NCI-H146 treated with DMSO at 0.1 percent for 48 hours (cell line): ENCODE measurements around the gene TRIM43B.
"Not testable (repeated sequence)": the region's sequence is repeated elsewhere in the genome, so short reads cannot be mapped to it uniquely, and the experiment has no call there.

Experiments used
- DNase-seq: peaks from one replicate; lab custom pipeline; 2025; ENCODE audit not compliant: unreplicated experiment; lab: John Stamatoyannopoulos, UW

Gene TRIM43B

DNA sequence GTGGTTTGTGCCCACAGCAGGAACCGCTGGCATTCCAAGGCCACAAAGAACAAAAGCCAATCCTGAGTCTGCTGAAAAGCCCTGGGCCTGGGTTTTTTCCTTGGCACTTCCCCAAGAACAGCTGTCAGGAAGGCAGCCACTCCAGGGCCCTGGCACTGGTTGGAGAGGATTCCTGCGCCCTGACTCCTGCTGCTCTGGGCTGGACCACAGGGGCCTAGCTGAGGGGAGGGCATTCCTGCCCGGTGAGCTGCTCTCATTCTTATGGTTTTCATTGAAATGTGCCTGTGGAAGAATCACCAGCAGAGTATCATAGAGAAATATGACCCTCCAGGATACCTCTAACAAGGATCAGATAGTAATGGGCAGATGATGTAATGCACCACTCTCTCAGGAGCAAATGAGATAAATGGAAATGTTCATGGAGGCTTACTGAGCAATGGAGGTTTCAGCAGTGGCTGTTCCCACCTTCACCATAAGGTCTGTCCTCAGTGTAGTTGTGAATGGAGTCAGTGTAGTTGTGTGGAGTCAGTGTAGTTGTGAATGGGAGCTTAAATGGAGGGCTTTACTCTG is 50.0 kb downstream of the TRIM43B start:
- not testable (repeated sequence) for DNase-seq

DNA sequence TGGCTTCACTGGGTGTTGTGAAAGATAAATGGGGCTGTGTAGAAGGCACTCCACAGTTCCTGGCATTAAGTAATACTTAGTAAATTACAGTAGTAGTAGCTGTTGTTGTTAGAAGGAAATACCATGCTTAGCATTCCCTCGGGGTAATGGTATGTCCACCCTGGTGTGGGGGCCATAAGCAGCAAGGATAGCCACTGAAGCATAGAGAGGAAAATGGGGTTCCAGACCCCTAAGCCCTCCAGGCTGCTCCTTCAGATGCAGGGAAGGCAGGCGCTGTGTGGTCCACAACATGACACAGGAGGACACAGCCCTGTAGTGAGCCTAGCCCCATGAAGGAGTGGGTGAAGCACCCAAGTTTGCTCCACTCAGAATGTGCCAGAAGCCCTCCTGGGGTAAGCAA is 50.6 kb downstream of the TRIM43B start:
- not testable (repeated sequence) for DNase-seq

DNA sequence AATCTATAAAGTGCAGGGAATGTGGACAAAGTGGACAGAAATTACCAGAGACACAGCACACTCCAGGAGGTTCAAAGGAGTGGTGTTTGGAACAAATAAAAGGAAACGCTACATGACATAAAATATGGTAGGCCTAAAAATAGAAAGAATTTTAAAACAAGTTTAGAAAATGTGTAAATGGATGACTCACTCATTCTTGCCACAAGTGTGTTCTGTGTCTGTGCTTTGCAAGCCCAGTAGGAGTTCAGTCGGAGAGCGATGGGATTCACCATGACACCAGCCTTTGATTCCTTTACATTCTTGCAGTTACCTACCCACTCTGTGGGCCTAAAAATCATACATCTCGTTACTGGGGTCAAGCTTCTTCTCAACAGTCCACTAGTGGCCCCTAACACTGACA is 51.2 kb downstream of the TRIM43B start:
- DNase-seq = not testable (repeated sequence)

DNA sequence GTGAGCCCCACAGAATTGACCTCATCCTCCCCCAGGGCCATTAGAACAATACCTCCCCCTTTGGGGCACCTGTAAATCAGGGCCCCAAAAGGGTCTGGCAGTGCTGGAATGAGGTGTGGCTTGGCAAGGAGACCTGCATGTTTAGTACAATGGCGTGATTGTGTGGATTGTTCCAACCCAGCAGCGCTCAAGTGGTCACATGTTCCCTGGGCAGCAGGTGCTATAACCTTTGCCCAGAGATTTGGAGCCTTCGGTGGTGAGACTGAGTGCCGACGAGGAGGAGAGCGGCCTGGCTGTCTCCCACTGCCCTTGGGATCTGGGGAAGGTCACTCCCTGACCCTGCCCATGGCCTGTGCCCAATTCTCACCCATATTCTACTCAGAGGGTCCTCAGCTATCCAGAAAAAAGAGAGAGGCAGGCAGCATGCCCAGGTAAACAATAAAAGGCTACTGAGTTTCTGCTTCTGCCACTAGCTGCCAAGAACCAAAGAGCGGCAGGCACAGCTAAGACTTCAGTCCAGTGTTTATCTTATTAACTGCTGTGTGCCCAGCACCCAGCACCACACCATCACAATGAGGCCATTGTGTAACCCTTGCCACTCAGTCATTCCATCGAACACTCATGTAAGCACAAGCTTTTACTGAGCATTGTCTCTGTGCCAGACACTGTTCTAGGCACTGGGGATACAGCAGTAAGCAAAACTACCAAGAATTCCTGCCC is 54.6 kb downstream of the TRIM43B start:
- DNase-seq = not testable (repeated sequence)

DNA sequence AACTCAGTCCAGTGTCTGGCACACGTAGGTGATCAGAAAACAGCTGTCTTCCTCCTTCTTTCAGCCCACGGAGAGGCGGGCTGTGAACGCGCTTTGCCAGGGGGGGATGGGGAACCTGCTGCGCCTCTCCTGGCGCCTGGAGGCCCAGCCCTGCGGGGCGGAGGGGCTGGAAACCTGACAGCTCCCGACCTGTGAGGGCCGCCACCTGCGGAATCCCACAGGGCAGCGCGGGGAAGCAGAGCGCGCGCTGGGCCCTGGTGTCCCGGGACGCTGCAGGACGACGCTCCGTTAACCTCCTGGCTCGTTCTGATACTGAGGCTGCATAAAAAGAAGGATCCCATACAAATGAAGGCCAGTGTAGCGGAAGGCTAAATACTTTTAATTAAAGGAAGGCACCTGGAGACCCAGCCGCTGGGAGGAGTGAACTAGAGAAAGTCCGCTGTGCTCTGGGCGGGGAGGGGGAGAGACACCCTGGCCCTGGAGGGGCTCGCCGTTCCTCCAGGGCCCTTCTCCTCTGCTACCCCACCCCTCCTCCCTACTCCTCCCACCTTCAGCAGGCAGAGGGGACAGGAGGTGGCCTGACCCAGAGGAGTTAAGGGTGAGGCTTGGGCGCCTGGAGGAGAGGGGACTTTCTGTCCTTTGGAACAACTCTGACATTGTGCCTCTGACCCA is 57.2 kb downstream of the TRIM43B start:
- DNase-seq = not testable (repeated sequence)
